ENCODE data around the gene GTF3C1. TPM values are rescaled to one million over a fixed set of nuclear protein-coding genes. Genes with fewer than 3 reads are reported as not detected.
A peak's percentile ranks its signal among the peaks of the same experiment; 100 is the strongest.

GTF3C1 gene
- total and polyA plus RNA-seq, 2 of the 13 experiments (the other 11 are each of a cell fraction or from before 2014, with no cell fraction given) = 29.2 to 72.7 TPM

- peak; percentile 99 for TF ChIP-seq ARID4A (CRISPR knock-in tag; IDR thresholded peaks at IDR 0.05; ENCODE audit: borderline replicate concordance)
- no peak for TF ChIP-seq ZNF597 (CRISPR knock-in tag; IDR thresholded peaks at IDR 0.05)
- TF ChIP-seq NRL (CRISPR knock-in tag; IDR thresholded peaks at IDR 0.05; ENCODE audit: borderline replicate concordance) = peak; percentile 70; the same call in 1 of the 2 replicates
- TF ChIP-seq ZHX2 (IDR thresholded peaks at IDR 0.05; ENCODE audit: low read depth) = peak; percentile 61; the same call in 1 of the 2 replicates
- no peak for TF ChIP-seq ZHX2 (CRISPR knock-in tag; IDR thresholded peaks at IDR 0.05; ENCODE audit: borderline replicate concordance)
- no peak for TF ChIP-seq ZNF468 (CRISPR knock-in tag; IDR thresholded peaks at IDR 0.05)
- no peak for TF ChIP-seq DMTF1 (CRISPR knock-in tag; IDR thresholded peaks at IDR 0.05)
- peak; percentile 84 for TF ChIP-seq SP4 (CRISPR knock-in tag; IDR thresholded peaks at IDR 0.05)
Measured at GRCh38 chr16:27549746-27550581, at the start of gene GTF3C1, which contains the start of gene KATNIP (continued).

All from HepG2 (cell line).